Adrenal gland (tissue), 5 donors: ENCODE results near the gene FHIP1B.

Source experiments
- CTCF ChIP-seq, 6 experiments: fragments of 450-650 bp in 4 of 6; fragments of 200-600 bp in 2 of 6; sonication (generic) in 1 of 6; IDR thresholded peaks; 1 replicate in 5 of 6; 2 replicates in 1 of 6; pipeline versions ENCODE4 v1.5.1 to v1.8.0; 2016 to 2021; ENCODE audit warnings: antibody characterized with exemption in 6 of 6, mild to moderate bottlenecking in 2 of 6, moderate library complexity in 1 of 6
- POLR2A ChIP-seq, 2 donors: fragments of 450-650 bp; IDR thresholded peaks; one replicate each; pipeline ENCODE4 v1.6.1; 2017; ENCODE audit warnings: antibody characterized with exemption in 2 of 2, mild to moderate bottlenecking in 2 of 2, moderate library complexity in 1 of 2
- donor health status: DM: no; HTN: no; CAD: no.

- TF ChIP-seq CTCF (IDR thresholded peaks at IDR 0.05) (no peak), POLR2A (IDR thresholded peaks at IDR 0.05) (no peak)
These were observed 33.5 kb downstream of the FHIP1B start for GRCh38 chr11:6200975-6201374.
